GM12878 (cell line): ENCODE results near the gene OR2AJ1.

ENCODE experiments used
- CEBPB ChIP-seq, 2 experiments: fragments of 150-350 bp in 1 of 2; IDR thresholded peaks; 2 replicates each; pipeline ENCODE4 v1.6.1; 2012 to 2014; ENCODE audit warnings: low read depth in 2 of 2, low read length in 2 of 2, borderline replicate concordance in 1 of 2, inconsistent platforms in 1 of 2
- KDM1A ChIP-seq: fragments of 200-600 bp; sonication (generic); IDR thresholded peaks from 2 replicates; pipeline ENCODE4 v1.6.1; 2016; ENCODE audit warnings: borderline replicate concordance
- POLR2AphosphoS5 ChIP-seq: IDR thresholded peaks from 2 replicates; pipeline ENCODE4 v1.6.1; 2011; ENCODE audit warnings: mild to moderate bottlenecking, low read length, inconsistent platforms
- RCOR1 ChIP-seq: conservative IDR thresholded peaks from 2 replicates; pipeline ENCODE4 v1.6.1; 2012; ENCODE audit warnings: low read depth, low read length, improper control_type of control experiment
- TF ChIP-seq, protein P1 (sequence below): fragments of 450-650 bp; IDR thresholded peaks from 2 replicates; pipeline ENCODE4 v1.6.1; 2017; ENCODE audit warnings: mild to moderate bottlenecking, low read depth, inconsistent platforms; ENCODE audit not compliant: poor library complexity, severe bottlenecking
- TF ChIP-seq, protein P2 (sequence below), 3 experiments: IDR thresholded peaks in 2 of 3; conservative IDR thresholded peaks in 1 of 3; 2 replicates each; pipeline ENCODE4 v1.5.1; 2011; ENCODE audit warnings: low read depth in 3 of 3, low read length in 3 of 3, mild to moderate bottlenecking in 3 of 3, control low read depth in 2 of 3, moderate library complexity in 2 of 3, inconsistent platforms in 1 of 3, mixed read lengths in 1 of 3; ENCODE audit not compliant: control insufficient read depth in 2 of 3, insufficient read depth in 1 of 3; ENCODE audit errors: extremely low read depth in 1 of 3
- TF ChIP-seq, protein P3 (sequence below): fragments of 450-650 bp; IDR thresholded peaks from 2 replicates; pipeline ENCODE4 v1.6.1; 2016; ENCODE audit warnings: mild to moderate bottlenecking
- TF ChIP-seq, protein P4 (sequence below): IDR thresholded peaks from 2 replicates; pipeline ENCODE4 v1.6.1; 2011; ENCODE audit warnings: low read depth, low read length, improper control_type of control experiment, borderline replicate concordance
- TF ChIP-seq, protein P5 (sequence below): fragments of 450-650 bp; IDR thresholded peaks from 2 replicates; pipeline ENCODE4 v1.6.1; 2017; ENCODE audit warnings: mild to moderate bottlenecking, moderate library complexity

DNA sequence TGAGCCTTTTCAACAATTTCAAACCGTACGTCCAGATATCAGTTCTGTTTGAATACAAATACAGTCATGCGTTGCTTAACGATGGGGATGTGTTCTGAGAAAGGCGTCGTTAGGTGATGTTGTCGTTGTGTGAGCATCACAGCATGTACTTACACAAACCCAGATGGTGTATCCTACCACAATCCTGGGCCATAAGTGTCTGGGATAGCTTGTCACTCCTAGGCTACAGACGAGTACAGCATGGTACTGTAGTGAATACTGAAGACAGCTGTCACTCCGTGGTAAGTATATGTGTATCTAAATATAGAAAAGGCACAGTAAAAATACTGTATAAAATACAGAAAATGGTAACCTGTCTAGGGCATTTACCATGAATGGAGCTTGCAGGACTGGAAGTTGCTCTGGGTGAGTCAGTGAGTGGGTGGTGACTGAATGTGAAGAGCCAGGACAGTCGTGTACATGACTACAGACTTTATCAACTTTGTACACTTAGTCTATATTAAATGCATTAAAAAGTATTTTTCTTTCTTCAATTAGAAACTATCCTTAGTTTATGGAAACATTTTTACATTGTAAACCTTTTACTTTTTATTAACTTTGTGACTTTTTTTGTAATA is 39.8 kb upstream of the OR2AJ1 start:
- TF ChIP-seq, protein P1, sequence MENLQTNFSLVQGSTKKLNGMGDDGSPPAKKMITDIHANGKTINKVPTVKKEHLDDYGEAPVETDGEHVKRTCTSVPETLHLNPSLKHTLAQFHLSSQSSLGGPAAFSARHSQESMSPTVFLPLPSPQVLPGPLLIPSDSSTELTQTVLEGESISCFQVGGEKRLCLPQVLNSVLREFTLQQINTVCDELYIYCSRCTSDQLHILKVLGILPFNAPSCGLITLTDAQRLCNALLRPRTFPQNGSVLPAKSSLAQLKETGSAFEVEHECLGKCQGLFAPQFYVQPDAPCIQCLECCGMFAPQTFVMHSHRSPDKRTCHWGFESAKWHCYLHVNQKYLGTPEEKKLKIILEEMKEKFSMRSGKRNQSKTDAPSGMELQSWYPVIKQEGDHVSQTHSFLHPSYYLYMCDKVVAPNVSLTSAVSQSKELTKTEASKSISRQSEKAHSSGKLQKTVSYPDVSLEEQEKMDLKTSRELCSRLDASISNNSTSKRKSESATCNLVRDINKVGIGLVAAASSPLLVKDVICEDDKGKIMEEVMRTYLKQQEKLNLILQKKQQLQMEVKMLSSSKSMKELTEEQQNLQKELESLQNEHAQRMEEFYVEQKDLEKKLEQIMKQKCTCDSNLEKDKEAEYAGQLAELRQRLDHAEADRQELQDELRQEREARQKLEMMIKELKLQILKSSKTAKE = no peak
- TF ChIP-seq, protein P2, sequence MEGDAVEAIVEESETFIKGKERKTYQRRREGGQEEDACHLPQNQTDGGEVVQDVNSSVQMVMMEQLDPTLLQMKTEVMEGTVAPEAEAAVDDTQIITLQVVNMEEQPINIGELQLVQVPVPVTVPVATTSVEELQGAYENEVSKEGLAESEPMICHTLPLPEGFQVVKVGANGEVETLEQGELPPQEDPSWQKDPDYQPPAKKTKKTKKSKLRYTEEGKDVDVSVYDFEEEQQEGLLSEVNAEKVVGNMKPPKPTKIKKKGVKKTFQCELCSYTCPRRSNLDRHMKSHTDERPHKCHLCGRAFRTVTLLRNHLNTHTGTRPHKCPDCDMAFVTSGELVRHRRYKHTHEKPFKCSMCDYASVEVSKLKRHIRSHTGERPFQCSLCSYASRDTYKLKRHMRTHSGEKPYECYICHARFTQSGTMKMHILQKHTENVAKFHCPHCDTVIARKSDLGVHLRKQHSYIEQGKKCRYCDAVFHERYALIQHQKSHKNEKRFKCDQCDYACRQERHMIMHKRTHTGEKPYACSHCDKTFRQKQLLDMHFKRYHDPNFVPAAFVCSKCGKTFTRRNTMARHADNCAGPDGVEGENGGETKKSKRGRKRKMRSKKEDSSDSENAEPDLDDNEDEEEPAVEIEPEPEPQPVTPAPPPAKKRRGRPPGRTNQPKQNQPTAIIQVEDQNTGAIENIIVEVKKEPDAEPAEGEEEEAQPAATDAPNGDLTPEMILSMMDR (IDR thresholded peaks at IDR 0.05 in 2 of 3, conservative IDR thresholded peaks at IDR 0.05 in 1 of 3; ENCODE audit: control insufficient read depth in 2 of 3, extremely low read depth in 1 of 3, insufficient read depth in 1 of 3, low read depth in 3 of 3, low read length in 3 of 3) = no peak
- TF ChIP-seq, protein P3, sequence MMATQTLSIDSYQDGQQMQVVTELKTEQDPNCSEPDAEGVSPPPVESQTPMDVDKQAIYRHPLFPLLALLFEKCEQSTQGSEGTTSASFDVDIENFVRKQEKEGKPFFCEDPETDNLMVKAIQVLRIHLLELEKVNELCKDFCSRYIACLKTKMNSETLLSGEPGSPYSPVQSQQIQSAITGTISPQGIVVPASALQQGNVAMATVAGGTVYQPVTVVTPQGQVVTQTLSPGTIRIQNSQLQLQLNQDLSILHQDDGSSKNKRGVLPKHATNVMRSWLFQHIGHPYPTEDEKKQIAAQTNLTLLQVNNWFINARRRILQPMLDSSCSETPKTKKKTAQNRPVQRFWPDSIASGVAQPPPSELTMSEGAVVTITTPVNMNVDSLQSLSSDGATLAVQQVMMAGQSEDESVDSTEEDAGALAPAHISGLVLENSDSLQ = no peak
- TF ChIP-seq, protein P4, sequence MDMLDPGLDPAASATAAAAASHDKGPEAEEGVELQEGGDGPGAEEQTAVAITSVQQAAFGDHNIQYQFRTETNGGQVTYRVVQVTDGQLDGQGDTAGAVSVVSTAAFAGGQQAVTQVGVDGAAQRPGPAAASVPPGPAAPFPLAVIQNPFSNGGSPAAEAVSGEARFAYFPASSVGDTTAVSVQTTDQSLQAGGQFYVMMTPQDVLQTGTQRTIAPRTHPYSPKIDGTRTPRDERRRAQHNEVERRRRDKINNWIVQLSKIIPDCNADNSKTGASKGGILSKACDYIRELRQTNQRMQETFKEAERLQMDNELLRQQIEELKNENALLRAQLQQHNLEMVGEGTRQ = no peak
- no peak for TF ChIP-seq KDM1A
- no peak for TF ChIP-seq RCOR1
- no peak for TF ChIP-seq POLR2AphosphoS5
- TF ChIP-seq CEBPB (IDR thresholded peaks at IDR 0.05; ENCODE audit: borderline replicate concordance in 1 of 2, low read depth in 2 of 2, low read length in 2 of 2) = no peak
- TF ChIP-seq, protein P5, sequence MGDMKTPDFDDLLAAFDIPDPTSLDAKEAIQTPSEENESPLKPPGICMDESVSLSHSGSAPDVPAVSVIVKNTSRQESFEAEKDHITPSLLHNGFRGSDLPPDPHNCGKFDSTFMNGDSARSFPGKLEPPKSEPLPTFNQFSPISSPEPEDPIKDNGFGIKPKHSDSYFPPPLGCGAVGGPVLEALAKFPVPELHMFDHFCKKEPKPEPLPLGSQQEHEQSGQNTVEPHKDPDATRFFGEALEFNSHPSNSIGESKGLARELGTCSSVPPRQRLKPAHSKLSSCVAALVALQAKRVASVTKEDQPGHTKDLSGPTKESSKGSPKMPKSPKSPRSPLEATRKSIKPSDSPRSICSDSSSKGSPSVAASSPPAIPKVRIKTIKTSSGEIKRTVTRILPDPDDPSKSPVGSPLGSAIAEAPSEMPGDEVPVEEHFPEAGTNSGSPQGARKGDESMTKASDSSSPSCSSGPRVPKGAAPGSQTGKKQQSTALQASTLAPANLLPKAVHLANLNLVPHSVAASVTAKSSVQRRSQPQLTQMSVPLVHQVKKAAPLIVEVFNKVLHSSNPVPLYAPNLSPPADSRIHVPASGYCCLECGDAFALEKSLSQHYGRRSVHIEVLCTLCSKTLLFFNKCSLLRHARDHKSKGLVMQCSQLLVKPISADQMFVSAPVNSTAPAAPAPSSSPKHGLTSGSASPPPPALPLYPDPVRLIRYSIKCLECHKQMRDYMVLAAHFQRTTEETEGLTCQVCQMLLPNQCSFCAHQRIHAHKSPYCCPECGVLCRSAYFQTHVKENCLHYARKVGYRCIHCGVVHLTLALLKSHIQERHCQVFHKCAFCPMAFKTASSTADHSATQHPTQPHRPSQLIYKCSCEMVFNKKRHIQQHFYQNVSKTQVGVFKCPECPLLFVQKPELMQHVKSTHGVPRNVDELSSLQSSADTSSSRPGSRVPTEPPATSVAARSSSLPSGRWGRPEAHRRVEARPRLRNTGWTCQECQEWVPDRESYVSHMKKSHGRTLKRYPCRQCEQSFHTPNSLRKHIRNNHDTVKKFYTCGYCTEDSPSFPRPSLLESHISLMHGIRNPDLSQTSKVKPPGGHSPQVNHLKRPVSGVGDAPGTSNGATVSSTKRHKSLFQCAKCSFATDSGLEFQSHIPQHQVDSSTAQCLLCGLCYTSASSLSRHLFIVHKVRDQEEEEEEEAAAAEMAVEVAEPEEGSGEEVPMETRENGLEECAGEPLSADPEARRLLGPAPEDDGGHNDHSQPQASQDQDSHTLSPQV = no peak
